Vagina (tissue), 2 donors: Measurements from ENCODE around the gene CPNE8. TPM values are rescaled to one million over a fixed set of nuclear protein-coding genes. Genes with fewer than 3 reads are reported as not detected.

Source experiments
- DNase-seq, 2 donors: peaks; one replicate each; pipeline ENCODE4 v3.0.0-alpha.2; 2017; ENCODE audit errors: extremely low spot score in 2 of 2
- H3K27ac ChIP-seq: fragments of 200-600 bp; sonication (generic); one replicate; pipeline ENCODE4 v1.5.1; 2019
- H3K27me3 ChIP-seq: fragments of 200-600 bp; sonication (generic); one replicate; pipeline ENCODE4 v1.5.1; 2019
- H3K36me3 ChIP-seq, 2 donors: fragments of 200-600 bp; sonication (generic); one replicate each; pipeline ENCODE4 v1.5.1; 2017 to 2019
- H3K4me1 ChIP-seq: fragments of 200-600 bp; sonication (generic); one replicate; pipeline ENCODE4 v1.5.1; 2019
- H3K4me3 ChIP-seq, 2 donors: fragments of 200-600 bp; sonication (generic); 1 replicate in 1 of 2; 2 replicates in 1 of 2; pipeline ENCODE4 v1.5.1; 2016 to 2019
- H3K9me3 ChIP-seq: fragments of 200-600 bp; sonication (generic); one replicate; pipeline ENCODE4 v1.5.1; 2019
- POLR2A ChIP-seq, 2 donors: fragments of 450-650 bp; IDR thresholded peaks; one replicate each; pipeline ENCODE4 v1.6.1; 2017; ENCODE audit warnings: antibody characterized with exemption in 2 of 2, mild to moderate bottlenecking in 2 of 2, moderate library complexity in 2 of 2
- POLR2AphosphoS5 ChIP-seq, 2 donors: sonication (generic); formaldehyde crosslinking; IDR thresholded peaks; one replicate each; pipeline ENCODE4 v1.9.0; 2017; ENCODE audit warnings: antibody characterized with exemption in 2 of 2, mild to moderate bottlenecking in 2 of 2, low read depth in 1 of 2; ENCODE audit not compliant: insufficient read depth in 1 of 2
- intact Hi-C: fragments of 100-400 bp; cut with DNase I; formaldehyde crosslinking; loops from one replicate; pipeline ENCODE4 v1.15.1; 2023
- total RNA-seq: library from RNA; depleted of rRNA; stranded (reverse); fragments of >200 nt; gene quantifications from one replicate; pipeline ENCODE4 v1.2.3, GENCODE V29; 2016
- TF ChIP-seq, protein P1 (sequence below), 3 experiments: fragments of 450-650 bp in 2 of 3; fragments of 200-600 bp in 1 of 3; sonication (generic) in 1 of 3; IDR thresholded peaks; one replicate each; pipeline ENCODE4 v1.5.1; 2017 to 2019; ENCODE audit warnings: antibody characterized with exemption in 3 of 3, mild to moderate bottlenecking in 2 of 3, moderate library complexity in 2 of 3

Gene CPNE8
- total RNA-seq, 1 donor from 2014 or later, result 15.0 TPM

DNA sequence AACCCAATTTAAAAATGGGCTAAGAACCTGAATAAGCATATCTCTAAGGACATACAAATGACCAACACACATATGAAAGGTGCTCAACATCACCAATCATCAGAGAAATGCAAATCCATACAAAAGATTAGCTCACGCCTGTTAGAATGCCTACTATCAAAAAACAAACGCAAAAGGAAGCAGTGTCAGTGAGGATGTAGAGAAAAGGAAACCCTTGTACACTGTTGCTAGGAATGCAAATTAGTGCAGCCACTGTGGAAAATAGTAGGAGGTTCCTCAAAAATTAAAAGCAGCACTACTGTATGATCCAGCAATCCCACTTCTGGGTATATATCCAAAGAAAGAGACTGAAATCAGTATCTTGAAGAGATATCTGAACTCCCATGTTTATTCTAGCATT lies 133.0 kb downstream of the CPNE8 start:
- TF ChIP-seq, protein P1, sequence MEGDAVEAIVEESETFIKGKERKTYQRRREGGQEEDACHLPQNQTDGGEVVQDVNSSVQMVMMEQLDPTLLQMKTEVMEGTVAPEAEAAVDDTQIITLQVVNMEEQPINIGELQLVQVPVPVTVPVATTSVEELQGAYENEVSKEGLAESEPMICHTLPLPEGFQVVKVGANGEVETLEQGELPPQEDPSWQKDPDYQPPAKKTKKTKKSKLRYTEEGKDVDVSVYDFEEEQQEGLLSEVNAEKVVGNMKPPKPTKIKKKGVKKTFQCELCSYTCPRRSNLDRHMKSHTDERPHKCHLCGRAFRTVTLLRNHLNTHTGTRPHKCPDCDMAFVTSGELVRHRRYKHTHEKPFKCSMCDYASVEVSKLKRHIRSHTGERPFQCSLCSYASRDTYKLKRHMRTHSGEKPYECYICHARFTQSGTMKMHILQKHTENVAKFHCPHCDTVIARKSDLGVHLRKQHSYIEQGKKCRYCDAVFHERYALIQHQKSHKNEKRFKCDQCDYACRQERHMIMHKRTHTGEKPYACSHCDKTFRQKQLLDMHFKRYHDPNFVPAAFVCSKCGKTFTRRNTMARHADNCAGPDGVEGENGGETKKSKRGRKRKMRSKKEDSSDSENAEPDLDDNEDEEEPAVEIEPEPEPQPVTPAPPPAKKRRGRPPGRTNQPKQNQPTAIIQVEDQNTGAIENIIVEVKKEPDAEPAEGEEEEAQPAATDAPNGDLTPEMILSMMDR (IDR thresholded peaks at IDR 0.05), result no peak
- no peak for TF ChIP-seq POLR2AphosphoS5 (IDR thresholded peaks at IDR 0.05; ENCODE audit: insufficient read depth in 1 of 2, low read depth in 1 of 2)
- no peak for TF ChIP-seq POLR2A (IDR thresholded peaks at IDR 0.05)
- DNase-seq, result no peak

DNA sequence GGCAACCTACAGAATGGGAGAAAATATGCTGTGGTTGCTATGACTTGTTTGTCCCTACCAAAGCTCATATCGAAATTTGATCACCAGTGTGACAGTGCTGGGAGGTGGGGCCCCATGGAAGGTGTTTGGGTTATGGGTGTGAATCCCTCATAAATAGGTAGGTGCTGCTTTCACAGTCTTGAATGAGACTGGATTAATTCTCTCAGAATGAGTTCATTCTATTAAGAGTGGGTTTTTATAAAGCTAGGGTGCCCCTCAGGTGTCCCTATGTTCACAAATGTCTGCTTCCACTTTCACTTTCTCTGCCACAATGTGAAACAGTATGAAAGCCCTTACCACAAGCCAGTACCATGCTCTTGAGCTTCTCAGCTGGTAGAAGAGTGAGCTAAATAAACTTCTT lies 133.5 kb downstream of the CPNE8 start:
- Histone ChIP-seq H3K27me3 (no peaks in the 10 kb centered on the region), H3K9me3 (no peaks in the 10 kb centered on the region), H3K27ac (no peak overlapping the region), H3K4me1 (no peaks in the 10 kb centered on the region), H3K36me3 (no peaks in the 10 kb centered on the region), H3K4me3 (no peak overlapping the region)
- DNase-seq, result no peak
- TF ChIP-seq POLR2AphosphoS5 (IDR thresholded peaks at IDR 0.05; ENCODE audit: insufficient read depth in 1 of 2, low read depth in 1 of 2) (no peak), POLR2A (IDR thresholded peaks at IDR 0.05) (no peak)
- TF ChIP-seq, protein P1 (IDR thresholded peaks at IDR 0.05), result no peak
- intact Hi-C loops, result no loop called here

More for the DNA sequence above, 133.0 kb downstream of the CPNE8 start:
- no peaks in the 10 kb centered on the region for H3K9me3 ChIP-seq
- no peaks in the 10 kb centered on the region for H3K36me3 ChIP-seq
- no peak overlapping the region for H3K27ac ChIP-seq
- intact Hi-C loops, result no loop called here
- no peaks in the 10 kb centered on the region for H3K4me1 ChIP-seq
- H3K4me3 ChIP-seq, result no peak overlapping the region
- no peaks in the 10 kb centered on the region for H3K27me3 ChIP-seq

DNA sequence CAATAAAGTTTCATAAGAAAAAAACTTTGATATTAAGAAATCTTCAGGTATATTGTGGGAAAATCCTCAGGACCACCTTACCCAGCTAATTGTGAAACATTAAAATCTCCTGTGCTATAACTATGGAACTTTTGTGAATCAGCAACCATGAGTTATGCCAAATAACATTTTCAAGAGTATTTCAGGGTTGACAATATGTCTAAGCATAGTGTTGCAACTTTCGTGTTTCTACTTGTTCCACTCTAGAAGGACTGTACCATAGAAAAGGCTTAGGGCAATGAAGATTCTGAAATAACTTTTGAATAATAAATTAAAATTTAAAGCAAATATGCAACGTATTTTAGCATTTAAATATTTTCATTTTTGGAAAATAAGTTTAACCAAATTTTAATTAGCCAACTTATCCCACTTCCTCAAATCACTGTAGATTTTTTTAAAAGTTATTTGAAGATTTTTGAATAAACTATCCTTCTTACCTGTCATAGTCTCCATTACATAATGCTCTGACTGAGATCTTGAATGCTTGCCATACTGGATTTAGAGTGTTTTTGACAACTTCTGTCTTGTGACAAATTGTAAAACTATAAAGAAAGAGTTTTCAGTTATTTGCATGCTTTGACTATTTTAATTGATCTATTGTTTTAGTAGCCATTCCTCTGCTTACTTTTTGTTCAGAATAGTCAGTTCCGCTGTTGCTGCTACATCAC lies 143.6 kb downstream of the CPNE8 start:
- H3K27me3 ChIP-seq, result no peaks in the 10 kb centered on the region
- intact Hi-C loops, result no loop called here
- no peak for DNase-seq
- TF ChIP-seq POLR2A (IDR thresholded peaks at IDR 0.05), result no peak
- TF ChIP-seq, protein P1 (IDR thresholded peaks at IDR 0.05), result no peak
- TF ChIP-seq POLR2AphosphoS5 (IDR thresholded peaks at IDR 0.05; ENCODE audit: insufficient read depth in 1 of 2, low read depth in 1 of 2), result no peak
- H3K27ac ChIP-seq, result no peak overlapping the region
- H3K4me3 ChIP-seq, result no peak overlapping the region
- H3K9me3 ChIP-seq, result no peaks in the 10 kb centered on the region
- H3K4me1 ChIP-seq, result no peaks in the 10 kb centered on the region
- H3K36me3 ChIP-seq, result no peaks in the 10 kb centered on the region

DNA sequence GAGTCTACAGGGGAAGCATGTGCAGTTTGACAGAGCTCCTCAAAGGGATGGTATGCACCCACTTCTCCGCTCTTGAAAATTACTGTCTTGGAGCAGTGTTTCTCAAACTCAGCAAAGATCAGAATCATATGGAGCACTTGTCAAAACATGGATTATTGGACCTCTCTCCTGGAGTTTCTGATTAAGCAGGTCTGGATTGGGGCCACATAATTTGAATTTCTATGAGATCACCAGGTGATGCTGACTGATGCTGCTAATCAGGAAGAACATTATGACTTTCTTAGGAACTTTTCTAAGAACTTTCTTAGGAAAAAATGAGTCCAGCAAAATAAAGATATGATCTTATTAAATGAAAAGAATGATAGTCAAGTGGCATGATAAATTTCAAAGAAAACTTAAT lies 144.3 kb downstream of the CPNE8 start:
- TF ChIP-seq POLR2A (IDR thresholded peaks at IDR 0.05), result no peak
- TF ChIP-seq, protein P1 (IDR thresholded peaks at IDR 0.05), result no peak
- TF ChIP-seq POLR2AphosphoS5 (IDR thresholded peaks at IDR 0.05; ENCODE audit: insufficient read depth in 1 of 2, low read depth in 1 of 2), result no peak
- H3K4me1 ChIP-seq, result no peaks in the 10 kb centered on the region
- intact Hi-C loops, result no loop called here

DNA sequence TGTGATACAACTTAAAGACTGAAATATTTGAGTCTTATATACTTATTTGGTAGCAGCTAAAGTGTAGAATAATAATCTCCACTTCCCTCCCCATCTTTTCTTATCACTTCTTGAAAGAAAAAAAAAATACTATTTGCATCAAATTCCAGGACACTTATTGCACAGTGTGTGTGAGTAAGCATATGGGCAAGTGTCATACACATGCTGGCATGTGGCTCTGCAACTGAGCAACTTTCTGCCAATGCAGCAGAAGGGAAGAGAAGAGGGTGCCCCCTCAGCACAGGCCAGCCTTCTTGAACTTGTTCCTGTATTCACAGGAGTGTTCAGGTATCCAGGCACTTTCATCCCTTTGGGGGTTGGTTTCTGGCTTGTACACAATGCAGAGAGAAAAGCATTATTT lies 145.8 kb downstream of the CPNE8 start:
- Histone ChIP-seq H3K36me3 (no peaks in the 10 kb centered on the region), H3K4me1 (no peaks in the 10 kb centered on the region), H3K9me3 (no peaks in the 10 kb centered on the region), H3K4me3 (no peak overlapping the region), H3K27ac (no peak overlapping the region), H3K27me3 (no peaks in the 10 kb centered on the region)
- TF ChIP-seq POLR2A (IDR thresholded peaks at IDR 0.05) (no peak), POLR2AphosphoS5 (IDR thresholded peaks at IDR 0.05; ENCODE audit: insufficient read depth in 1 of 2, low read depth in 1 of 2) (no peak)
- TF ChIP-seq, protein P1 (IDR thresholded peaks at IDR 0.05), result no peak
- no peak for DNase-seq
- intact Hi-C loops, result no loop called here

More for the DNA sequence above, 144.3 kb downstream of the CPNE8 start:
- Histone ChIP-seq H3K9me3 (no peaks in the 10 kb centered on the region), H3K27me3 (no peaks in the 10 kb centered on the region), H3K27ac (no peak overlapping the region), H3K36me3 (no peaks in the 10 kb centered on the region), H3K4me3 (no peak overlapping the region)
- DNase-seq, result no peak
